ENCODE data around the gene LZTR1.

DNA sequence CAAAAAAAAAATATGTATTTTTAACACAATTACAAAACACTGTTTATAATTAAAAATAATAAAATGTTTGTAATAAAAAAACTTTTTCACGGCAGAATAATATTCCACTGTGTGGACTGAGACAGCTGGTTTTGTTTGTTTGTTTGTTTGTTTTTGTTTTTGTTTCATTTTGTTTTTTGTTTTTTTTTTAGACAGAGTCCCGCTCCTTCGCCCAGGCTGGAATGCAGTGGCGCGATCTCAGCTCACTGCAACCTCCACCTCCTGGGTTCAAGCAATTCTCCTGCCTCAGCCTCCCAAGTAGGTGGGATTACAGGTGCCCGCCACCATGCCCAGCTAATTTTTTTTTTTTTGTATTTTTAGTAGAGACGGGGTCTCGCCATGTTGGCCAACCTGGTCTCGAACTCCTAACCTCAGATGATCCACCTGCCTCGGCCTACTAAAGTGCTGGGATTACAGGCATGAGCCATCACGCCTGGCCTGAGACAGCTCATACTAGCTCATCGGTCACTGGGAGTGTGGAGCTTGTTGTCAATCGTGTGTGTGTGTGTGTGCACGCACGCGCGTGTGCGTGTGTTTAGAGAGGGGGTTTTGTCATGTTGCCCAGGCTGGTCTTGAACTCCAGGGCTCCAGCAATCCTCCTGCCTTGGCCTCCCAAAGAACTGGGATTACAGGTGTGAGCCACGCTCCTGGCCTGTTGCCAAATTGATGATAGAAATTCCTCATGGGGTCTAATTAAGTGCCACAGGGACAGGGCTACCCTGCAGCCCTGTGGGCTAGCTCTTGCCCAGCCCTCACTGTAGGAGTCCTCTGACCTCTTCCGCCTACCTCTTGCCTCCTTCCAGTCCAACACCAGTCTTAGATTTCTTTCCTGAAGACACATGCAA is 22.3 kb upstream of the LZTR1 start:
- TF ChIP-seq, protein P1, sequence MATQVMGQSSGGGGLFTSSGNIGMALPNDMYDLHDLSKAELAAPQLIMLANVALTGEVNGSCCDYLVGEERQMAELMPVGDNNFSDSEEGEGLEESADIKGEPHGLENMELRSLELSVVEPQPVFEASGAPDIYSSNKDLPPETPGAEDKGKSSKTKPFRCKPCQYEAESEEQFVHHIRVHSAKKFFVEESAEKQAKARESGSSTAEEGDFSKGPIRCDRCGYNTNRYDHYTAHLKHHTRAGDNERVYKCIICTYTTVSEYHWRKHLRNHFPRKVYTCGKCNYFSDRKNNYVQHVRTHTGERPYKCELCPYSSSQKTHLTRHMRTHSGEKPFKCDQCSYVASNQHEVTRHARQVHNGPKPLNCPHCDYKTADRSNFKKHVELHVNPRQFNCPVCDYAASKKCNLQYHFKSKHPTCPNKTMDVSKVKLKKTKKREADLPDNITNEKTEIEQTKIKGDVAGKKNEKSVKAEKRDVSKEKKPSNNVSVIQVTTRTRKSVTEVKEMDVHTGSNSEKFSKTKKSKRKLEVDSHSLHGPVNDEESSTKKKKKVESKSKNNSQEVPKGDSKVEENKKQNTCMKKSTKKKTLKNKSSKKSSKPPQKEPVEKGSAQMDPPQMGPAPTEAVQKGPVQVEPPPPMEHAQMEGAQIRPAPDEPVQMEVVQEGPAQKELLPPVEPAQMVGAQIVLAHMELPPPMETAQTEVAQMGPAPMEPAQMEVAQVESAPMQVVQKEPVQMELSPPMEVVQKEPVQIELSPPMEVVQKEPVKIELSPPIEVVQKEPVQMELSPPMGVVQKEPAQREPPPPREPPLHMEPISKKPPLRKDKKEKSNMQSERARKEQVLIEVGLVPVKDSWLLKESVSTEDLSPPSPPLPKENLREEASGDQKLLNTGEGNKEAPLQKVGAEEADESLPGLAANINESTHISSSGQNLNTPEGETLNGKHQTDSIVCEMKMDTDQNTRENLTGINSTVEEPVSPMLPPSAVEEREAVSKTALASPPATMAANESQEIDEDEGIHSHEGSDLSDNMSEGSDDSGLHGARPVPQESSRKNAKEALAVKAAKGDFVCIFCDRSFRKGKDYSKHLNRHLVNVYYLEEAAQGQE (IDR thresholded peaks at IDR 0.05; ENCODE audit: low read depth) = no peak
- no peak for TF ChIP-seq TAF1 (IDR thresholded peaks at IDR 0.05; ENCODE audit: low read depth)
- TF ChIP-seq RAD21 (IDR thresholded peaks at IDR 0.05; ENCODE audit: low read depth) = no peak
- no peak for TF ChIP-seq YY1 (IDR thresholded peaks at IDR 0.05; ENCODE audit: low read depth)
- no peak for TF ChIP-seq CEBPB (IDR thresholded peaks at IDR 0.05)
- TF ChIP-seq, protein P2, sequence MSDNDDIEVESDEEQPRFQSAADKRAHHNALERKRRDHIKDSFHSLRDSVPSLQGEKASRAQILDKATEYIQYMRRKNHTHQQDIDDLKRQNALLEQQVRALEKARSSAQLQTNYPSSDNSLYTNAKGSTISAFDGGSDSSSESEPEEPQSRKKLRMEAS (IDR thresholded peaks at IDR 0.05) = no peak
- TF ChIP-seq NFIC (IDR thresholded peaks at IDR 0.05) = no peak
- TF ChIP-seq EGR1 (IDR thresholded peaks at IDR 0.05) = no peak
- TF ChIP-seq EP300 (IDR thresholded peaks at IDR 0.05; ENCODE audit: borderline replicate concordance) = no peak
- TF ChIP-seq CREB1 (IDR thresholded peaks at IDR 0.05; ENCODE audit: low read depth) = no peak
- TF ChIP-seq ZBTB7A (IDR thresholded peaks at IDR 0.05; ENCODE audit: low read depth) = no peak
- no peak for TF ChIP-seq USF1 (IDR thresholded peaks at IDR 0.05)
- no peak for TF ChIP-seq TCF12 (IDR thresholded peaks at IDR 0.05; ENCODE audit: low read depth)
